Gastroesophageal sphincter (tissue), 4 donors: ENCODE data around the gene RHBDD1. TPM values are rescaled to one million over a fixed set of nuclear protein-coding genes. Genes with fewer than 3 reads are reported as not detected.

Experiments used
- ATAC-seq: fragments of 150-250 bp; one replicate; pipeline ENCODE4 v1.9.1; 2016; ENCODE audit warnings: mild to moderate bottlenecking, moderate library complexity
- H3K27ac ChIP-seq, 4 donors: fragments of 200-600 bp; sonication (generic) in 3 of 4; 1 replicate in 3 of 4; 2 replicates in 1 of 4; pipeline ENCODE4 v1.5.1; 2016 to 2019
- H3K27me3 ChIP-seq: fragments of 200-600 bp; sonication (generic); one replicate; pipeline ENCODE4 v1.5.1; 2019
- H3K36me3 ChIP-seq, 2 donors: fragments of 200-600 bp; sonication (generic); one replicate each; pipeline ENCODE4 v1.5.1; 2019; ENCODE audit warnings: control low read depth in 1 of 2
- H3K4me1 ChIP-seq, 3 donors: fragments of 200-600 bp; sonication (generic); 1 replicate in 2 of 3; 2 replicates in 1 of 3; pipeline ENCODE4 v1.5.1; 2016 to 2019; ENCODE audit warnings: control low read depth in 2 of 3
- H3K4me3 ChIP-seq, 2 donors: fragments of 200-600 bp; sonication (generic); one replicate each; pipeline ENCODE4 v1.5.1; 2019; ENCODE audit warnings: mild to moderate bottlenecking in 1 of 2, moderate library complexity in 1 of 2
- H3K9me3 ChIP-seq, 3 donors: fragments of 200-600 bp; sonication (generic); one replicate each; pipeline ENCODE4 v1.5.1; 2017 to 2019; ENCODE audit warnings: control low read depth in 2 of 3
- CTCF ChIP-seq, 4 experiments: fragments of 200-600 bp in 2 of 4; fragments of 450-650 bp in 2 of 4; sonication (generic) in 1 of 4; IDR thresholded peaks; one replicate each; pipeline ENCODE4 v1.5.1; 2017 to 2019; ENCODE audit warnings: antibody characterized with exemption in 4 of 4, mild to moderate bottlenecking in 2 of 4, moderate library complexity in 2 of 4
- EP300 ChIP-seq: sonication (generic); formaldehyde crosslinking; IDR thresholded peaks from one replicate; pipeline ENCODE4 v1.6.1; 2017; ENCODE audit warnings: antibody characterized with exemption, mild to moderate bottlenecking
- POLR2A ChIP-seq, 2 donors: fragments of 450-650 bp; IDR thresholded peaks; one replicate each; pipeline ENCODE4 v1.6.1; 2017; ENCODE audit warnings: antibody characterized with exemption in 2 of 2, mild to moderate bottlenecking in 2 of 2, moderate library complexity in 1 of 2
- POLR2AphosphoS5 ChIP-seq: sonication (generic); formaldehyde crosslinking; IDR thresholded peaks from one replicate; pipeline ENCODE4 v1.6.1; 2017; ENCODE audit warnings: antibody characterized with exemption
- WGBS, 2 donors: methylation state at CpG; one replicate each; pipeline ENCODE4 v1.1.5; 2018; ENCODE audit warnings: low coverage in 1 of 2; 5-methylcytosine and 5-hydroxymethylcytosine counted together
- total RNA-seq, 4 donors: library from RNA; depleted of rRNA; stranded (reverse); fragments of >200 nt; gene quantifications; one replicate each; pipeline ENCODE4 v1.1.0, GENCODE V29; 2016

The RHBDD1 gene
- total RNA-seq, 4 donors from 2014 or later = 22.2 to 35.2 (median 24.7) TPM

GRCh38 chr2:226881287-226881686 is 45.4 kb downstream of the RHBDD1 start:
- no peak for TF ChIP-seq POLR2AphosphoS5
- TF ChIP-seq POLR2A (IDR thresholded peaks at IDR 0.05) = no peak
- TF ChIP-seq EP300 = no peak
- no peak for TF ChIP-seq CTCF (IDR thresholded peaks at IDR 0.05)
- ATAC-seq = no peak
- no peaks in the 10 kb centered on the region for H3K27me3 ChIP-seq
- H3K9me3 ChIP-seq = peaks cover 0 to 5% (median 0%) of the 10 kb centered on the region in 3 donors
- peaks cover 0 to 4% of the 10 kb centered on the region in 2 donors for H3K36me3 ChIP-seq
- H3K27ac ChIP-seq = no peak overlapping the region
- H3K4me1 ChIP-seq = peaks cover 0 to 10% (median 0%) of the 10 kb centered on the region in 3 donors
- no peak overlapping the region for H3K4me3 ChIP-seq
- WGBS, 2 donors = 79 to 82% methylated on average over 2 of the region's 2 CpGs

GRCh38 chr2:226882606-226883005 is 46.8 kb downstream of the RHBDD1 start:
- Histone ChIP-seq H3K27me3 (no peaks in the 10 kb centered on the region), H3K4me3 (no peak overlapping the region), H3K9me3 (peaks cover 0 to 5% (median 0%) of the 10 kb centered on the region in 3 donors), H3K36me3 (peaks cover 0 to 4% of the 10 kb centered on the region in 2 donors), H3K4me1 (peaks cover 0 to 13% (median 0%) of the 10 kb centered on the region in 3 donors), H3K27ac (no peak overlapping the region)
- TF ChIP-seq CTCF (IDR thresholded peaks at IDR 0.05) (no peak), POLR2A (IDR thresholded peaks at IDR 0.05) (no peak), EP300 (no peak), POLR2AphosphoS5 (no peak)
- 92 to 100% methylated on average over 4 of the region's 4 CpGs for WGBS, 2 donors
- no peak for ATAC-seq

- H3K36me3 ChIP-seq = peaks cover 0 to 4% of the 10 kb centered on the region in 2 donors
- WGBS, 2 donors = 90 to 93% methylated on average over 3 to 4 of the region's 4 CpGs
- H3K27me3 ChIP-seq = no peaks in the 10 kb centered on the region
- ATAC-seq = no peak
- TF ChIP-seq CTCF (IDR thresholded peaks at IDR 0.05) (no peak), EP300 (no peak), POLR2AphosphoS5 (no peak), POLR2A (IDR thresholded peaks at IDR 0.05) (no peak)
- H3K9me3 ChIP-seq = peaks cover 0 to 5% (median 0%) of the 10 kb centered on the region in 3 donors
- peaks cover 0 to 16% (median 0%) of the 10 kb centered on the region in 3 donors for H3K4me1 ChIP-seq
- H3K27ac ChIP-seq = no peak overlapping the region
- H3K4me3 ChIP-seq = no peak overlapping the region
Measured at GRCh38 chr2:226883296-226883795, 47.5 kb downstream of the RHBDD1 start.

GRCh38 chr2:226884166-226884565 is 48.3 kb downstream of the RHBDD1 start:
- TF ChIP-seq CTCF (IDR thresholded peaks at IDR 0.05) (no peak), POLR2A (IDR thresholded peaks at IDR 0.05) (no peak), EP300 (no peak), POLR2AphosphoS5 (no peak)
- peaks cover 0 to 4% of the 10 kb centered on the region in 2 donors for H3K36me3 ChIP-seq
- H3K27me3 ChIP-seq = no peaks in the 10 kb centered on the region
- H3K27ac ChIP-seq = no peak overlapping the region
- H3K4me1 ChIP-seq = peaks cover 0 to 14% (median 0%) of the 10 kb centered on the region in 3 donors
- peaks cover 0 to 5% (median 0%) of the 10 kb centered on the region in 3 donors for H3K9me3 ChIP-seq
- no peak overlapping the region for H3K4me3 ChIP-seq
- no peak for ATAC-seq

GRCh38 chr2:226885769-226886435 is 50.0 kb downstream of the RHBDD1 start:
- peak; percentile 50 for ATAC-seq
- WGBS, 2 donors = 82 to 83% methylated on average over 7 to 8 of the region's 8 CpGs
- Histone ChIP-seq H3K27ac (no peak overlapping the region), H3K4me3 (no peak overlapping the region), H3K4me1 (peaks cover 0 to 6% (median 0%) of the 10 kb centered on the region in 3 donors), H3K36me3 (peaks cover 0 to 4% of the 10 kb centered on the region in 2 donors), H3K27me3 (no peaks in the 10 kb centered on the region), H3K9me3 (peaks cover 0 to 5% (median 0%) of the 10 kb centered on the region in 3 donors)
- TF ChIP-seq EP300 (no peak), POLR2AphosphoS5 (no peak), CTCF (IDR thresholded peaks at IDR 0.05) (no peak), POLR2A (IDR thresholded peaks at IDR 0.05) (no peak)
